Large intestine (tissue), 3 donors: ENCODE measurements around the gene OCIAD1. TPM values are rescaled to one million over a fixed set of nuclear protein-coding genes. Genes with fewer than 3 reads are reported as not detected.
"Not testable (repeated sequence)": the region's sequence is repeated elsewhere in the genome, so short reads cannot be mapped to it uniquely, and the experiment has no call there.

Source experiments
- DNase-seq, 2 donors: peaks; one replicate each; pipeline versions ENCODE4 v3.0.0 to v3.0.0-alpha.2; 2013
- H3K27ac ChIP-seq: one replicate; pipeline ENCODE4 v1.5.1; 2013; ENCODE audit warnings: low read length
- H3K27me3 ChIP-seq: 2 replicates; pipeline ENCODE4 v1.6.1; 2013; ENCODE audit warnings: low read length; ENCODE audit not compliant: control insufficient read depth, insufficient read depth
- H3K36me3 ChIP-seq: 2 replicates; pipeline ENCODE4 v1.6.1; 2013; ENCODE audit warnings: low read length; ENCODE audit not compliant: control insufficient read depth, insufficient read depth
- H3K4me1 ChIP-seq: one replicate; pipeline ENCODE4 v1.6.1; 2013; ENCODE audit warnings: low read length; ENCODE audit not compliant: control insufficient read depth, insufficient read depth
- H3K4me3 ChIP-seq: one replicate; pipeline ENCODE4 v1.5.1; 2013; ENCODE audit warnings: low read length
- H3K9me3 ChIP-seq: one replicate; pipeline ENCODE4 v1.6.1; 2013; ENCODE audit warnings: mild to moderate bottlenecking, low read depth, low read length, moderate library complexity; ENCODE audit not compliant: control insufficient read depth
- WGBS: methylation state at CpG from one replicate; pipeline ENCODE4 v1.1.5; 2013; ENCODE audit warnings: low lambda C conversion rate; ENCODE audit not compliant: insufficient coverage; 5-methylcytosine and 5-hydroxymethylcytosine counted together
- polyA plus RNA-seq: library from polyadenylated mRNA; unstranded; fragments of 120-200 nt; gene quantifications from one replicate; pipeline ENCODE4 v1.2.1, GENCODE V29; 2013

OCIAD1 gene
- polyA plus RNA-seq, 1 donor = 209 TPM

DNA sequence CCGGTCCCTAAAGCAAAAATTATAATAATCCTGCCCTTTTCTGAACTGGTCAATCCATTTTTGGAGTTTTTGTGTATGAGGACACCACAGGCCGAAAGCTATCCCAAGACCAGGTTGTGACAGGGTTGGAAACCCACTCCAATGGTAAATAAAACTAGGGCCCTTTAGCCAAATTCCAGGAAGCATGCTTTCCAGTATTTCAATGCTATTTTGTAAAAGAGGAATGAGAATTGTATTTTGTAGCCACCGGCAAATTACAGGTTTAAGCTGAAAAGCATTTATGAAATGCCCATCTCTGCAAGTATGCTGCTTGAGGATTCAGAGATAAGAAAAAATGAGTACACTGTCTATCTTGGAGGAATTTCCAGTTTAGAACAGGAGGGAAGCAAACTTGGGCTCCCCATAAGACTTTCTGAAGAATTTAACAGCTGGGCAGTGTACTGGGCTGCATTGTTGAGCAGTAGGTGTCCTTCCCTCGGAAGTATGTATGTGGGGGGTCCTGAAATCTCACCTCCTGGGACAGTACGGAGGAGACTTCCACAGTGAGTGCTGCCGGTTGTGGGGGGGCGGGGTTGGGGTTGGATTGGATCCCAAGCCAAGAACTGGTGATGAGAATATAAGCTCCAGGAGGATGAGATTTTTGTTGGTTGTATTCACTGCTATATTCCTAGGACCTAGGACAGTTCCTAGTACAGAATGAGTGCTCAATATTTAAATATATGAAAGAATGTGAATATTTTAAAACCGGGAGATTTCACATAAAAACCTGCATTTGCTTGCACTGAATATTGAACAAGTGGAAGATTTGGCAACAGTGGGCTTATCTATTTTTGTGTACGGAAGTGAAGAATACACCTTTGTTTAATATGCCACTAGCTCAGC lies 48.9 kb downstream of the OCIAD1 start:
- no peak for DNase-seq
- H3K4me1 ChIP-seq = no peaks in the 10 kb centered on the region
- H3K36me3 ChIP-seq = no peaks in the 10 kb centered on the region
- H3K27me3 ChIP-seq = no peaks in the 10 kb centered on the region
- H3K27ac ChIP-seq = no peak overlapping the region
- 87% methylated on average over 3 of the region's 9 CpGs for WGBS
- H3K9me3 ChIP-seq = no peaks in the 10 kb centered on the region
- no peak overlapping the region for H3K4me3 ChIP-seq

DNA sequence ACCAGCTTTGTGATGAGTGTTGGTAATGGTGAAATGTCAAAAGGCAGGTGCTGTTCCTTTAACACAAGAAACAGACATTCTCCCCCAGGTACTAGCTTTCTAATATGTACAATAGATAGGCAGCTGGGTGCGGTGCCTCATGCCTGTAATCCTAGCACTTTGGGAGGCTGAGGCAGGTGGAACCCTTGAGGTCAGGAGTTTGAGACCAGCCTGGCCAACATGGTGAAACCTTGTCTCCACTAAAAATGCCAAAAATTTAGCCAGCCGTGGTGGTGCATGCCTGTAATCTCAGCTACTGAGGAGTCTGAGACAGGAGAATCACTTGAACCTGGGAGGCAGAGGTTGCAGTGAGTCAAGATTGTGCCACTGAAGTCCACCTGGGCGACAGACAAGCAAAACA lies 50.8 kb downstream of the OCIAD1 start:
- not testable (repeated sequence) for H3K9me3 ChIP-seq, H3K27me3 ChIP-seq, H3K4me3 ChIP-seq, DNase-seq, H3K27ac ChIP-seq, H3K36me3 ChIP-seq, H3K4me1 ChIP-seq
- WGBS = 33% methylated on average over 1 of the region's 3 CpGs

DNA sequence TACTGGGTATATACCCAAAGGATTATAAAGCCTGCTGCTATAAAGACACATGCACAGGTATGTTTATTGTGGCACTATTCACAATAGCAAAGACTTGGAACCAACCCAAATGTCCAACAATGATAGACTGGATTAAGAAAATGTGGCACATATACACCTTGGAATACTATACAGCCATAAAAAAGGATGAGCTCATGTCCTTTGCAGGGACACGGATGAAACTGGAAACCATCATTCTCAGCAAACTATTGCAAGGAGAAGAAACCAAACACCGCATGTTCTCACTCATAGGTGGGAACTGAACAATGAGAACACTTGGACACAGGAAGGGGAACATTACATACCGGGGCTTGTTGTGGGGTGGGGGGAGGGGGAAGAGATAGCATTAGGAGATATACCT lies 58.9 kb downstream of the OCIAD1 start:
- WGBS = no CpG with 5 or more reads among the region's 3 CpGs
- H3K9me3 ChIP-seq, H3K4me1 ChIP-seq, H3K27me3 ChIP-seq, H3K4me3 ChIP-seq, H3K27ac ChIP-seq, DNase-seq: not testable (repeated sequence)
- peaks cover 29% of the 10 kb centered on the region for H3K36me3 ChIP-seq

DNA sequence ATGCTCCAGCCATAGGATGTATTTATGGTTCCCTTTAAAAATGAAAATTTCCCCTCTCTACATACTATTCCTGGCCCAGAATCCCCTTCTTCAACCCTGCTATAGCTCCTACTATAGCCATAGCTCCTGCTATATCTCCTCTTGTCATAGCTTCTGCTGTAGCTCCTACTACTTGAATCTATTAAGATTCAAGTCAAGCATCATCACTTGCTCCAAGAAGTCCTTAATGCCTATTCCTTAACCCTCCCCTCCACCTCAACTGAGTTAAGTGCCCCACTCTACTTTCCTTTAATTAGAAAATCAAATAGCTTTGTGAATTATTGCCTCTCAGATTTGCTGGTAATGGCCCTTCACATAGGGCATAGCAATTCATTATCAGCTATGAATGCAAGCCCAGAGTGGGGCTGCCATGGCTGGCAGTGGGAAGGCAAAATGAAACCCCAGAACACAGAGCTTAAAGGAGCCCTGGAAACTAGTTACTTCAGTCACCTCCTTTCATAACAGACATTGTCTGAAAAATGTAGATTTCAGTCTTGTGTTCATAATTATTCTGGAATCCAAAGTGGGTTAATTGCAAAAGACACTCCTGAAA lies 60.2 kb downstream of the OCIAD1 start:
- Histone ChIP-seq H3K27ac (no peak overlapping the region), H3K36me3 (peaks cover 39% of the 10 kb centered on the region), H3K9me3 (no peaks in the 10 kb centered on the region), H3K27me3 (no peaks in the 10 kb centered on the region), H3K4me1 (no peaks in the 10 kb centered on the region), H3K4me3 (no peak overlapping the region)
- no peak for DNase-seq

DNA sequence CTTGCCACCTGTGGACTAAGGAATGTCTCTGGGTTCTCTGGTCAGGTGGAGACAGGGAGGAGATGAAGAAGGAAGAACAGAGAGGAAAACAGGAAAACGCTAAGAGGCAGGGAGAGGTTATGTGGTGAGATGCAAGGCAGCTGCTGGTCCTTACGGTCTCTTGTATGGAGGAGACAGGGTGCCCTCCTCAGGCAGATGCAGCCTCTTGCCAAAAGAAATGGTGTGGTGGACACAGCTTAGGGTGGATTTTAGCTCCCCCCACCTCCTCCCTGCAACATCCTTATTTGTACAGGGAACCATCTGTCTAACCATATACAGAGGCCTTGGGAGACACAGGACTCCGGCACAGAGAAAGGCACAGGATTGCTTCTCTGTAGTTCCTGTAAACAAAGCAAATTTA lies 66.0 kb downstream of the OCIAD1 start:
- no peak for DNase-seq
- Histone ChIP-seq H3K9me3 (no peaks in the 10 kb centered on the region), H3K27me3 (no peaks in the 10 kb centered on the region), H3K4me1 (no peaks in the 10 kb centered on the region), H3K36me3 (peaks cover 65% of the 10 kb centered on the region), H3K27ac (no peak overlapping the region), H3K4me3 (no peak overlapping the region)
- no CpG with 5 or more reads among the region's 3 CpGs for WGBS

DNA sequence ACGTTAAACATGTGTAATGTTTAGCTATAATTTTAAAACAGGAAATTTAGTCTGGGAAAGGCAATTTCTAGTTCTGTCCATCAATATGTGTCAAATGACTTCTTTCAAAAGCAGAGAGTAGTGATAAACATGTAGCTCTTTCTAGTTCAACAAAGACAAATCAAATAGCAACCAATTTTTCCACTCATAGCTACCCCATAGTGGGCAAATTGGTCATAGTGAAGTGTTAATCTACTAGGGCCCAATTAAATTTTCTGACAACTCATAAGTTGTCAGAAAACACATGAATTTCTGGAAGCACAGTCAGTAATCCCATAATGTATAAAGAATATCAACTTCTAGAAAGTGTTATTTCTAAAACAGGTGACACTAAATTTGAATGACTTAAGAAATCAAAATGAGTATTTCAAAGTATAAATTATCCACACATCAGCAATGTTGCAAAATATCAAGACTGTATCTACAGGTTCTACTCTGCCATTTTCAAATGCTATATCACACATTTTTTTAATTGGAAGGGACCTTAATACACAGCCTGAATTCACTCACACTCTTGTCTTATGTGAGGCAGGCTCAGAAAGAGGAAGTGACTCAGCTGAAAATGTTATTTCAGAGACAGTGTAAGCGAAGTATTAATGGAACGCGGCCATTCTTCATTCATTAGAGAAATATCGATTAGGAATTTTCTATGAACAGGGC lies 68.0 kb downstream of the OCIAD1 start:
- Histone ChIP-seq H3K9me3 (no peaks in the 10 kb centered on the region), H3K27me3 (no peaks in the 10 kb centered on the region), H3K36me3 (peaks cover 68% of the 10 kb centered on the region), H3K4me3 (no peak overlapping the region), H3K4me1 (no peaks in the 10 kb centered on the region), H3K27ac (no peak overlapping the region)
- DNase-seq = no peak
- WGBS = 50% methylated on average over 1 of the region's 5 CpGs

DNA sequence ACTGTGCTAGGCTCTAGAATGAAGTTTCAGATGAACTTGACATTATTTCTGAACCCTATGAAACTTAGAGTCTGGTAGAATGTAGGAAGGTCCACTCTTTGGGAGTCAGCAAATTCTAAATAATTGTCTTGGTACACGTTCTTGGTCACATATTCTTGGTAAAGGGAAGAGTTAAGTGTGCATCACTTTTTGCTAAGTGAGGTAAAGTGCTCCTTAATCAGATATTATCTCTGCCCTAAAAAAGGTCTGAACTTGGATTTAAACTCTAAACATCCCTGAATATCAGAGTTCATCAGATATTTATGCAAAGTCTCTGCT lies 68.5 kb downstream of the OCIAD1 start:
- no peaks in the 10 kb centered on the region for H3K4me1 ChIP-seq
- H3K27ac ChIP-seq = no peak overlapping the region
- no peaks in the 10 kb centered on the region for H3K9me3 ChIP-seq
- no peak for DNase-seq
- H3K36me3 ChIP-seq = peaks cover 69% of the 10 kb centered on the region
- no peaks in the 10 kb centered on the region for H3K27me3 ChIP-seq
- WGBS = no CpG with 5 or more reads among the region's 1 CpG
- no peak overlapping the region for H3K4me3 ChIP-seq

DNA sequence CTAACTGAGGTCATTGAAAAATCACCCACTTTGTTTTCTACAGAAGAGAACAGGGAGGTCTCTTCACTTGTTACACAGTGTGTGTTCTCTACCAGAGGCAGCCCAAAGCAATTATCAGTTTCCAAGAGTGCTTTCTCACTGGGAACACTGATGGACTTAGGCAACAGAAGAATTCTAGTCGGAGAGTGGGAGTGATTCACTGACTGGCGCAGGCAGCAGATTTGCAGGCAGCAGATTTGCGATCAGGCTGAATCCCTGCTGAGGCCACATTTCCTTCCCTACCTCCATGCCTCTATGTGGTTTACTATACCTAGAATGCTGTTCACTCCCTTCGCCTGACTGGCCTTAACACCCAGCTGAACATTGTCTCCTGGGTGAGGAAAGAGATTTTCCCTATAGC lies 69.1 kb downstream of the OCIAD1 start:
- Histone ChIP-seq H3K9me3 (no peaks in the 10 kb centered on the region), H3K36me3 (peaks cover 69% of the 10 kb centered on the region), H3K27me3 (no peaks in the 10 kb centered on the region), H3K4me1 (peaks cover 2% of the 10 kb centered on the region), H3K4me3 (no peak overlapping the region), H3K27ac (no peak overlapping the region)
- no peak for DNase-seq
- WGBS = no CpG with 5 or more reads among the region's 4 CpGs

DNA sequence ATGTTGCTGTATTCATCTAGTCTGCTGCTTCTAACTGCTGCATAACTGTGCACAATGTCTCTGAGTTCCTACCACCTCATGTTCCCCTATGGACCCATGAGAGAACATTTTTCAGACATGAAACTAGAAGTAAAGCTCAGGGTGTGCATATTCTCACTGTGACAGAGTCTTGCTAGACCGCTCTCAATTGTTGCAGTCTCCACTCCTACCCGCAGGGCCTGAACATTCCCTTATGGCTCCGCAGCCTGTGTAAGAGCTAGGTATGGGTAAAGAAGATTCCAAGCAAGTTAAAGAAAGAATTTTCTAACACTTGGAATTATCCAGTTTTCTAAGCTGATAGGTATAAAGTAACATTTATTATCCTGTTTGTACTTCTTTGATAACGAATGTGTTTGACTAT lies 70.3 kb downstream of the OCIAD1 start:
- H3K27me3 ChIP-seq = no peaks in the 10 kb centered on the region
- H3K27ac ChIP-seq = no peak overlapping the region
- H3K9me3 ChIP-seq = no peaks in the 10 kb centered on the region
- H3K36me3 ChIP-seq = peaks cover 59% of the 10 kb centered on the region
- no peak overlapping the region for H3K4me3 ChIP-seq
- WGBS = no CpG with 5 or more reads among the region's 4 CpGs
- no peak for DNase-seq
- peaks cover 3% of the 10 kb centered on the region for H3K4me1 ChIP-seq

DNA sequence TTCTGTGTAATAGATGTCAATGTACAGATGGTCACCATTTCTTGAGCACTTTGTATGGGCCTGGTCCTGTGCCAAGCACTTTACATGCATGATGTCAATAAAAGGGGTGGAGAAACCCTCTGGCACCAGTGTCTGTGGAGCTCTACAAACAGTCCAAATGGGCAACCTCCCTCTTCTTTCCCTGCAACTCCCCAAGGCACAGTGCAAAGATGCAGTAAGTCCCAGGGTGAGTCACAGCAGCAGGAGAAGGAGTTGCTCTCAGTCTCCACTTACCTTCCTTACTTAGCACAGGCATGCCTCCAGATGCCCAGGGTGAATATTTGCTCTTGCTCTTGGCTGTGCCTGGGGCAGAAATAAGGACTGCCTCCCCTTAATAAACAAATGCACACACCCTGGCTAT lies 71.4 kb downstream of the OCIAD1 start:
- no peak overlapping the region for H3K27ac ChIP-seq
- H3K4me1 ChIP-seq = peaks cover 6% of the 10 kb centered on the region
- H3K4me3 ChIP-seq = no peak overlapping the region
- H3K27me3 ChIP-seq = no peaks in the 10 kb centered on the region
- no peaks in the 10 kb centered on the region for H3K9me3 ChIP-seq
- no peak for DNase-seq
- peaks cover 48% of the 10 kb centered on the region for H3K36me3 ChIP-seq
